HUES64 (cell line): ENCODE results near the gene TRAF4.

Experiments
- H3K27ac ChIP-seq: 2 replicates; pipeline ENCODE4 v1.7.0; 2013; ENCODE audit warnings: low read depth, low read length, inconsistent platforms
- H3K27me3 ChIP-seq: 2 replicates; pipeline ENCODE4 v1.6.1; 2013; ENCODE audit warnings: mild to moderate bottlenecking, low read length; ENCODE audit not compliant: insufficient read depth
- H3K36me3 ChIP-seq: 2 replicates; pipeline ENCODE4 v1.6.1; 2013; ENCODE audit warnings: mild to moderate bottlenecking, low read length; ENCODE audit not compliant: insufficient read depth
- H3K4me1 ChIP-seq: 2 replicates; pipeline ENCODE4 v1.6.1; 2013; ENCODE audit warnings: mild to moderate bottlenecking, low read length, moderate library complexity; ENCODE audit not compliant: insufficient read depth
- H3K4me3 ChIP-seq: 2 replicates; pipeline ENCODE4 v1.5.1; 2013; ENCODE audit warnings: mild to moderate bottlenecking, low read length, moderate library complexity
- H3K9ac ChIP-seq: 2 replicates; pipeline ENCODE4 v1.6.1; 2013; ENCODE audit warnings: mild to moderate bottlenecking, low read depth, low read length
- H3K9me3 ChIP-seq: 2 replicates; pipeline ENCODE4 v1.6.1; 2013; ENCODE audit warnings: low read depth, low read length; ENCODE audit not compliant: insufficient read depth
- WGBS: fragments of 150-250, 120-280 bp; methylation state at CpG from one replicate; pipeline ENCODE4 v1.1.7; 2013; ENCODE audit warnings: missing lambda C conversion rate; 5-methylcytosine and 5-hydroxymethylcytosine counted together

Gene TRAF4

DNA sequence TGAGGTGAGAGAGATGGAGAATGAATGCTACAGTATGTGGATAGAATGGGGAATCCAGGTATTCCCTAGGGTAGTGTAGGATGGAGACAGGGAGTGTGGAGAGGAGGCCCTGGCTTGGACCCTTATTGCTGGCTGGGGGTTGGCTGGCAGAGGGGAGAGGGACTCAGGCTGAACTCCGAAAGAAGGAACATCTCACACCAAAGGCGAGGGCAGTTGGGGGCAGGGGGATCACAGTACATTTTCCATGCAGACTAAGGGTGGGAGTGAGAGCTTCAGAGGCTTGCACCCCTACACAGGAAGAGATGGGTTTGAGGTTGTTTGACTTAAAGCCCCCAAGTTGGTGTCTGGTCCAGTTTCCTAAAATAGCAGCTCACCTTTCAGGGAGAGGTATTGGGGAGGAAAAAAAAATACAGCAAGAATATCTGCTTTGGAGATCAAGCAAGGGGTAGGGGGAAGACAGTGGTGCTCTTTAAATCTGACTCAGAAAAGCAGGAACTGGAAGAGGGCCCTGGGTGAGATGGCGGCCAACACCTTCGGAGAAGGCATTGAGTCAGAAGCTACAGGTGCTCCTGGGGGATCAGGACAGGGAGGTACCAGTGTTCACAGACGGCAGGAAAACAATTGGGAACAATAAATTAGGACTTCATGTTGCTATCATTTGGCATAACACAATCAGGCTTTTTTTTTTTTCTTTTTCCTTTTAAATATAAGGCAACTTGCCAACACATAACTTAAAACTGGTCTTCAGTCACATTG is 12.4 kb downstream of the TRAF4 start:
- no peaks in the 10 kb centered on the region for H3K9me3 ChIP-seq
- H3K27me3 ChIP-seq = no peaks in the 10 kb centered on the region
- H3K27ac ChIP-seq = no peak overlapping the region
- no peak overlapping the region for H3K4me3 ChIP-seq
- H3K9ac ChIP-seq = no peak overlapping the region
- peaks cover 15% of the 10 kb centered on the region for H3K4me1 ChIP-seq
- WGBS = 87% methylated on average over 5 of the region's 5 CpGs
- peaks cover 46% of the 10 kb centered on the region for H3K36me3 ChIP-seq

DNA sequence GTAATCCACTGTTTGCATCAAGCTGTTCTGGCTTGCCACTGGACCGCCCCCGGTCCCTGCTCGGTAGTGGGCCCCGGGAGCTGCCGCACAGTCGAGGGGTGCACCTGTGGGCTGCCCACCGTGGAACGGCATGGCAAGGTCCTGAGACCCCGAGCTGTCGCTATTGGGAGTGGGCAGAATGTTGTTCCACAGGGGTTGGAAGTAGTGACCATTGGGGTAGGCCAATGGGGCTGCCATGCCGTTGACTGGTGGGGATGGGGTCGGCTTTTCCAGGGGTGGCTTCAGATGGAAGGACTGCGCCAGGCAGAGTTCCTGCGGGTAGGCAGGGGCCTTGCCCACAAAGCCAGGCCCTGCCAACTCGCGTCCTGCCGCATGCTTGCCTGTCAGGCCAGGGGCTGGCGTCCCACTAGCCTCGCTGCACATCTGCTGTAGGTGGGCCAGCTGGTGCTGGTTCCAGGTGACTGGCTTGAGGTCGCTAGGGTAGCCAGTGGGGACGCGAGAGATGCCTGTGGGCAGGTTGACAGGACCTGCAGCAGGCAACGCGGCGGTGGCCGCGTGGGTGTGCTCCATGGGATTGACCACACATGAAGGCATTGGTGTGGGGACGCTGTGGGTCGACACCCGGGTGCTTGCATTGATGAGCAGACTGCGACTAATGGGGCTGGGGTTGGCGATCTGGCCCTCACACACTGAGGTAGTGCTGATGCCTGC is 14.8 kb downstream of the TRAF4 start:
- Histone ChIP-seq H3K9ac (no peak overlapping the region), H3K27me3 (no peaks in the 10 kb centered on the region), H3K4me1 (peaks cover 29% of the 10 kb centered on the region), H3K36me3 (peaks cover 43% of the 10 kb centered on the region), H3K27ac (no peak overlapping the region), H3K9me3 (no peaks in the 10 kb centered on the region), H3K4me3 (no peak overlapping the region)
- 97% methylated on average over 32 of the region's 32 CpGs for WGBS

DNA sequence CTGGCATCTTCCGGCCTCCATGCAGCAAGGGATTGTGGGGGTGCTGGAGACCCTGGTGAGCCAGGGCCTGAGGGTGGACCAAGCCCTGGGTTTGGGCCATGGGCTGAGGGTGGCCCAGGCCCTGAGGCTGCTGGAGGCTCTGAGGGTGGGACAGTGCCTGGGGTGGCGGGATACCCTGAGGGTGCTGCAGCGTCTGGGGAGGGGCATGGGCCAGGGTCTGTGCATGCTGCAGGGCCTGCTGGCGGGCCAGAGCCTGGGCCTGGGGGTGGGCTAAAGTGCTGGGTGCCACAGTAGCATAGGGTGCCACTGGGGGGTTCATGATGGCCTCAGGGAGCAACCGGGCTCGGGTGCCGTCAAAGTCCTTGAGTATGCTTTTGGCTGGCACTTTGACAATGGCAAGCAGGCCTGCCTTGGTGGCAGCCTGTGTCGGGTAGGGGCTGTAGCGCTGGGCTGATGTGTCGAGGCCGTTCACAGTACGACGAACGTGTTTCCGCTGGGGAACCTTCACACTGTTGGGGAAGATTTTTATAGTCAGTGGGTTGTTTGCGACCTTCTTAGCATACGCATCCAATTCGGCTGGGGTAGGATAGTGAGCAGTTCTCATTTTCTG is 15.6 kb downstream of the TRAF4 start:
- peak overlapping the region; percentile 48; the same call in 1 of the 2 replicates for H3K27ac ChIP-seq
- H3K27me3 ChIP-seq = no peaks in the 10 kb centered on the region
- H3K9ac ChIP-seq = no peak overlapping the region
- H3K4me1 ChIP-seq = peaks cover 29% of the 10 kb centered on the region
- no peak overlapping the region for H3K4me3 ChIP-seq
- H3K9me3 ChIP-seq = no peaks in the 10 kb centered on the region
- peaks cover 46% of the 10 kb centered on the region for H3K36me3 ChIP-seq
- WGBS = 96% methylated on average over 18 of the region's 18 CpGs

DNA sequence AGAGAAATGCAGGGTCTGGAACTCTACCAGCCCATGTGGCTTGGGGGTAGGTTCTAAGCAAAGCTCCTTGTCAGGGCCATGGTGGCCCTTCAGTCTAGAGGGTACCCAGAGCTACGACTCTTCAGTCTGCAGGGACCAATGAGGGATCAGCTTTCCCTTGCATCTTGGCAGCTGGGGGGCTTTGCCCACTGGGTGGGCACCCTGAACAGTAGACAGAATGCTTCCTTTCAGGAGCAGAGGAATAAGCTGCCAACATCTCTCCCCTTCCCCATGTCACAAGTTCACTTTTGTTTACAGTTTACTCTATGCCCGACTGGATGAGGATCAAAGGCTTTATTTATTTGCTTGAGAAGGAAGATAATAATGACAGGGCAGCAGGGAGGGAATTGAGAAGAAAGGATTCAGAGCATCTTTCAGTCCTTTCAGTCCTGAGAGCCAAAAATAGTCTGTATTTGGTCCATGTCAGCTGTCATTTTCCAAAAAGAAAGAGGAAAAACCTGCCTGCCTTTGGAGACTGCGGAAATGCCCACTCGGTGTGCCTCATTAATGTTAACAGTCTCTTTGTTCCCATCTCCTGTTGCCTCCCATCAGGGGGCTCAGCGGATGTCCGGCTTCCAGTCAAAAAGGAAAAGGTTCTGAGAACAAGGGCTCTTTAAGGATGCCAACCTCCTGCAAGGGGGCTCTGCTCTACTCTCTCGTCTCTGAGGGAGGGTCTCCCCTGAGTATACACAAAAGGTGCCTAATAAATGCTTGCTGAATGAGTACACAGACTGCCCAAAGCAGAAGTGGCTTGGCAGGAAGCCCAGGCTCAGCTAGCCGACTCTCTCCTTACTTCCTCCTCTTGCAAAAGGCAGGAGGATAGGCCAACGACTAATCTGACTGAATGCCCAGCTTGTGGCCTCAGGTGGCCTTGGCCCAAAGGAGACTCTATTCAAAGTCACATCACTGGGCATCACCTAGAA is 17.1 kb downstream of the TRAF4 start:
- H3K4me1 ChIP-seq = peaks cover 29% of the 10 kb centered on the region
- H3K36me3 ChIP-seq = peaks cover 60% of the 10 kb centered on the region
- H3K9ac ChIP-seq = peak overlapping the region; percentile 50
- H3K4me3 ChIP-seq = 0 out of 2 replicates have a peak overlapping the region, but pooled peaks have one; percentile 1
- H3K27ac ChIP-seq = peak overlapping the region; percentile 89
- H3K9me3 ChIP-seq = no peaks in the 10 kb centered on the region
- H3K27me3 ChIP-seq = no peaks in the 10 kb centered on the region
- 12% methylated on average over 9 of the region's 9 CpGs for WGBS

DNA sequence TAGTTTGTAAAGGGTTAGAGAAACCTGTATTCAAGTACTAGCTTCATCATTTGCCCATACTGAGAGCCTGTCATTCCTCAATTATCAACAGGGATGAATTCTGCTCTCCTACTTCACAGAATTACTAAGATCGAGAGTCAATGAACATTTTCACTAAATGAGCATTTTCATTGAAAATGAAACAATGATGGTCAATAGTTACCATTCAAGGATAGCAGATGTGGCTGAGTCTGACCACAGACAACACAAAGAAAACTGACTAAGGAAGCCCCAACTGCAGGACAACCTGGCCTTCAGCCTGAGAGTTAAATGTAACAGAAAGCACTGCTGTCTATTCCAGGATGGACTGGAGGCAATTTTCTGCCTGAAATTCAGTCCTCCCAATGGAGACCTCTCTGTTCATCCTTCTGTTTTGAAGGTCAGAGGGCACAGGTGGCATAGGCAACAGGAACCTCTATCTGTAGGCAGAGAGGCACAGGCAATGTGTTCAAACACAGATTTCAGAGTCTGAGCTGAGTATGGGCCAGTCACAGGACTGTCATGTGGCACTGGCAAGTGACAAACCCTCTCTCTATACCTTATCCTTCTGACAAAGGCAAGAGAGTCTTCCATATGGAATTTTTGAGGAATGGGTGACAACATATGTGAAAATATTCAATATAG is 19.5 kb downstream of the TRAF4 start:
- 100% methylated on average over 1 of the region's 1 CpG for WGBS
- Histone ChIP-seq H3K27me3 (no peaks in the 10 kb centered on the region), H3K9ac (no peak overlapping the region), H3K36me3 (peaks cover 58% of the 10 kb centered on the region), H3K9me3 (no peaks in the 10 kb centered on the region), H3K4me3 (no peak overlapping the region), H3K27ac (peak overlapping the region; percentile 3; the same call in 1 of the 2 replicates), H3K4me1 (peaks cover 26% of the 10 kb centered on the region)

DNA sequence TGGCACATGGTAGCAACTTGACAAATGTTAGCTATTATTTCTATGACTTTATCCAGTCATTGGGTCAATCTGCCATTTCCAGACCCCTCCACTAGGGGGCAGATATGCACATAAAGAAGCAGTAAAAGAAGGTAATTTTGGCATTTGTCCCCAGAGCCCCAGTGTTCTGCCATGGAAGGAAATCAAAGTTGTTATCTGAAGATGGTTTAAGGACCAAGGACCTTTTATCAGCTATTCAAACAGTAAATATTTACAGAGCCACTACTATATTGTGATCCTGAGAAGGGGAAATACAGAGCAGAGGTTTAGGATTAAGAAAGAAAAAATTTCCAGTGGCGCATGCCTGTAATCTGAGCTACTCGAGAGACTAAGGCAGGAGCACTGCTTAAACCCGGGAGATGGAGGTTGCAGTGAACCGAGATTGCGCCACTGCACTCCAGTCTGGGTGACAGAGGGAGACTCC is 20.0 kb downstream of the TRAF4 start:
- Histone ChIP-seq H3K4me1 (peaks cover 26% of the 10 kb centered on the region), H3K27me3 (no peaks in the 10 kb centered on the region), H3K4me3 (no peak overlapping the region), H3K36me3 (peaks cover 54% of the 10 kb centered on the region), H3K9ac (no peak overlapping the region), H3K27ac (peak overlapping the region; percentile 3; the same call in 1 of the 2 replicates), H3K9me3 (no peaks in the 10 kb centered on the region)
- 86% methylated on average over 5 of the region's 5 CpGs for WGBS

DNA sequence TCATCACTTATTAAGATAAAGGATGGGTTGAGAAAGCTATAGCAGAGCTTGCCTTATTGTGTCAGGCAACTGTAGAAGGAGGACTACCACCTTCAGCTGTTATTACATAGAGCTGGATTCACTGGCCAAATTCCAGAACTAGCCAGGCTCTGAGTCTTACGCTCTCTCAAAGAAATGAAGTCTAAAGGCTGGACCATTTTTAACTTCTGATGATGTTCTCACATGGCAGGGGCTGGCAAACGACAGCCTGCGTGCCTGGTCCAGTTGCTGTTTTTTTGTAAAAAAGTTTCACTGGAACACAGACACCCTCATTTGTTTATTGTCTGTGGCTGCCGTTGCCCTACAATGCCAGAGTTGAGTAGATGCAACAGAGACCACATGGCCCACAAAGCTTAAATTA is 21.2 kb downstream of the TRAF4 start:
- H3K27ac ChIP-seq = no peak overlapping the region

DNA sequence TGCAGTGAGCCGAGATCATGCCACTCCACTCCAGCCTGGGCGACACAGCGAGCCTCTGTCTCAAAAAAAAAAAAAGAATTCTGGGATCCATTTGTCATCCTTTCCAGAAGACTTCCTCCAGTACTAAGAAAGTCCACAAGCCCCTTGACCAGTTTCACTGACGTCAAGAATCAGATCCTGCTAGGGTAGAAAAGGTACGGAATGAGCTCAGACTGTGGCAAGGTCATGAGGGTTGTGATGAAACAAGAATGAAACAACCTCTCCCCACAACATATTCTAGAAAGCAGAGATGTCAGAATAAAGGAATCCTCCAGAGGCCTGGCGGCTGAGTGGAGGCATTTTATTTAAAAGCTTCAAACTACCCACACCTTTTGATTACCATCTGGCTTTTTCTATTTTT is 29.9 kb downstream of the TRAF4 start:
- Histone ChIP-seq H3K27ac (no peak overlapping the region), H3K9me3 (no peaks in the 10 kb centered on the region), H3K4me3 (no peak overlapping the region), H3K27me3 (no peaks in the 10 kb centered on the region), H3K4me1 (peaks cover 6% of the 10 kb centered on the region; the same call in 1 of the 2 replicates), H3K36me3 (peaks cover 16% of the 10 kb centered on the region; the same call in 1 of the 2 replicates), H3K9ac (no peak overlapping the region)
- 89% methylated on average over 6 of the region's 6 CpGs for WGBS

More for the DNA sequence above, 21.2 kb downstream of the TRAF4 start:
- 91% methylated on average over 4 of the region's 4 CpGs for WGBS
- Histone ChIP-seq H3K4me1 (peaks cover 22% of the 10 kb centered on the region), H3K27me3 (no peaks in the 10 kb centered on the region), H3K9me3 (no peaks in the 10 kb centered on the region), H3K9ac (no peak overlapping the region), H3K4me3 (no peak overlapping the region), H3K36me3 (peaks cover 42% of the 10 kb centered on the region)

DNA sequence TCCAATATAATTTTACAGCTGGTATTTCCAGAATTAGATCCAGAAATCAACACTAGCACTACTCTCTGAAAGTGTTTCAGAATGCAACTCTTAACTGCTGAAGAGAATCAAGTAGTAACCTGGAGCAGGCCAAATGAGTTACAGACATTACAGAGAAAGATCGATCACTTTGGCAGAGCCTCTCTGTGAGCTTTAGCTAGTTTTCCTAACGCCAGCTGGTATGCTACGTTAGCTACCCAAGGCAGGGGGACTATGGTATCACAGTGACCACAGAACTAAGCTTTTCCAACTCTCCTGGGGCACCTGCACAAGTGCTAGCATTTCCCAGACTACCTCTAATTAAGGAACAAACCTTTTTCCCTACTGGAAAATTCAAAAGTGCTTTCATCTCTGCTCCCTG is 30.4 kb downstream of the TRAF4 start:
- Histone ChIP-seq H3K27me3 (no peaks in the 10 kb centered on the region), H3K36me3 (peaks cover 16% of the 10 kb centered on the region; the same call in 1 of the 2 replicates), H3K27ac (no peak overlapping the region; the same call in 1 of the 2 replicates), H3K9ac (no peak overlapping the region), H3K4me3 (no peak overlapping the region), H3K9me3 (no peaks in the 10 kb centered on the region), H3K4me1 (peaks cover 6% of the 10 kb centered on the region; the same call in 1 of the 2 replicates)
- WGBS = 89% methylated on average over 3 of the region's 3 CpGs

DNA sequence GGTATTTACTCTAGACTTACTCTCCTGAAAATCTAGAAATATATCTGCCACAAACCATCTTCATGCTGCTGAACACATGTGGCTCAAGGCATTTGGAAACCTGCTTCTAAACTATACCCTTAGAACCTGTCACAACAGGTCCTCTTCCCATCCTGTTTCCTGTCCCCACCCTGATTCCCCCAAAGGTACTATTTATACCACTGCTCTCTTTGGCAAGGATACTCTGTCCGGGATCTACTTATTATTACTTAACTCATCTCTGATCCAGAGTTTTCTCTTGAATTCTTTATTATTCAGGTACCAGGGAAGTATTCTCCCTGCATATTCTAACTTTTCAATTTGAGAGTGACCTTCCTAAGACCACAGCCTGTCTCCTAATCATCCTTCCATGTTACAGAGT is 33.4 kb downstream of the TRAF4 start:
- no peak overlapping the region for H3K9ac ChIP-seq

More for the DNA sequence above, 33.4 kb downstream of the TRAF4 start:
- H3K27me3 ChIP-seq = no peaks in the 10 kb centered on the region
- no peak overlapping the region for H3K4me3 ChIP-seq
- H3K27ac ChIP-seq = no peak overlapping the region
- peaks cover 6% of the 10 kb centered on the region; the same call in 1 of the 2 replicates for H3K4me1 ChIP-seq
- peaks cover 28% of the 10 kb centered on the region; the same call in 1 of the 2 replicates for H3K36me3 ChIP-seq
- WGBS = 91% methylated on average over 1 of the region's 1 CpG
- H3K9me3 ChIP-seq = no peaks in the 10 kb centered on the region
